NK-92 (cell line): Measurements from ENCODE around the gene FMC1.

ENCODE experiments used
- DNase-seq: peaks from one replicate; lab custom pipeline; 2025; ENCODE audit not compliant: unreplicated experiment; lab: John Stamatoyannopoulos, UW

The FMC1 gene

GRCh38 chr7:139370943-139371313 is 29.8 kb downstream of the FMC1 start:
- no peak for DNase-seq

- no peak for DNase-seq
Observed at GRCh38 chr7:139374246-139374645, 33.1 kb downstream of the FMC1 start.

GRCh38 chr7:139382439-139382838 is 41.3 kb downstream of the FMC1 start:
- DNase-seq, result no peak

- DNase-seq, result no peak
Observed at GRCh38 chr7:139384611-139385010, 43.5 kb downstream of the FMC1 start.

DNA sequence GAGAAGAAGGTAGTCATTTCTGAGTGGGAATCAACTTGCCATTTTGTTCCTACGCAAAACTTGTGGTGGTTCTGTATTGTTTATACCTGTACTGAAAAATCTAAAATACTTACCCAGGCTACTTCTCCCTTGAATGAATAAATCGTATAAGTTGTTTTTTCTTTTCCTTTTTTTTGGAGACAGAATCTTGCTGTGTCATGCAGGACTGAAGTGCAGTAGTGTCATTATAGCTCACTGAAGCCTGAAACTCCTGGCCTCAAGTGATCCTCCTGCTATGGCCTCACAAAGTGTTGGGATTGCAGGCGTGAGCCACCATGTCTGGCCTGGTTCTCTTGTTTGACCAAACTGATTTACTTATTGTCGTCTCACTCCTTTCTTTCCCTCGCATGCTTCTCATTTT is 46.5 kb downstream of the FMC1 start:
- no peak for DNase-seq

DNA sequence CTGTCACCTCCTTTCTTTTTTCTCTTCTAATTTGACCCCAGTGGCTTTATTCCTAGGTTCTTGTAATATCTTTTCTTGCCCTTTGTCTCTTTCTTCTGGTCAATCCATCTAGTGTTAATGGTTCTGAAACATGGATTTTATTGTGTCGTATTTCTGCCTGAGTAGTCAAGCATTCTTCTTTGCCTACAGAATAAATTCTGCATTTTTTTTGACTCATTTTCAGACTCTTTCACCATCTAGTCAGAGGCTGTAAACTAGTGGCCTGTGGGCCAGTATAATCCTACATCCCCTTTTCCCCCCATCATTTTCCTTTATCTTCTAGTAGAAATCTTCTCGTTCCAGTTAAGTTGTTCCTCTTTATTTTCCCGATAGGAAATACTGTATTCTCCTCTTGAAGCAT is 48.0 kb downstream of the FMC1 start:
- DNase-seq, result no peak

DNA sequence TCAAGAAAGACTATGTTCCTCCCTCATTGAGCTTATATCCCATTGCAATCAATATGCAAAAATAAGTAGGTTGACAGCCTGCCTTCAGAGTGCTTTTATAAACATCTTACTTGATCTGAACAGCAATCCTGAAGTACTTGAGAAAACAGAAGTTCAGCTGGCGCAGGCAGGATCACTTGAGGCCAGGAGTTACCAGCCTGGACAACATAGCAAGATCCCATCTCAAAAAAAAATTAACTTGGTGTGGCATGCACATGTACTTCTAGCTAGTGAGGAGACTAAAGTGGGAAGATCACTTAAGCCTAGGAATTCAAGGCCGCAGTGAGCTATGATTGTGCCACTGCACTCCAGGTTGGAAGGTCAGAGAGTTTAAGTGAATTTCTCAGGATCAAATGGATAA is 48.6 kb downstream of the FMC1 start:
- no peak for DNase-seq

GRCh38 chr7:139393621-139394211 is 52.6 kb downstream of the FMC1 start:
- DNase-seq, result no peak

DNA sequence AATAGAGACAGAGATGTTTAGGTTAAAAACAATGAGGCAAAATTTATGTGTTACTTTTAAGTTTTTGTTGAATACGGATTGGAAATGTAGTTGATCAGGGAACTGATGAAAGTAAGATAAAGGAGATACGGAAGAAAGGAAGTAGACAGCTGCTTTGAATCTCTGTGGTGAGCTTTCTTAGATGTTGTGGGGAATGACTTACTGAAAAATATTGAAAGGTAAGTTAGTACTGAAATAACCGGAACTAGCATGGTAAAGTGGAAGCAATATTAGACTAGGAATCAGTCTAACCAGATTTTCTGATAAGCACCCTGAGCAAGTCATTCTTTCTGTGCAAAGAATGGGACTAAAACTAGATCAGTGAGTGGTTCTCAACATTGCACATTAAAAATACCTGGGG is 53.4 kb downstream of the FMC1 start:
- DNase-seq, result no peak
